HG03520 (cell line): ENCODE measurements around the gene INSM1.

Experiments used
- ATAC-seq: cut with Tn5 transposase; IDR thresholded peaks from one replicate; pipeline ENCODE4 v1.9.1; 2021; ENCODE audit warnings: mild to moderate bottlenecking, moderate library complexity; ENCODE audit not compliant: unreplicated experiment

The INSM1 gene

DNA sequence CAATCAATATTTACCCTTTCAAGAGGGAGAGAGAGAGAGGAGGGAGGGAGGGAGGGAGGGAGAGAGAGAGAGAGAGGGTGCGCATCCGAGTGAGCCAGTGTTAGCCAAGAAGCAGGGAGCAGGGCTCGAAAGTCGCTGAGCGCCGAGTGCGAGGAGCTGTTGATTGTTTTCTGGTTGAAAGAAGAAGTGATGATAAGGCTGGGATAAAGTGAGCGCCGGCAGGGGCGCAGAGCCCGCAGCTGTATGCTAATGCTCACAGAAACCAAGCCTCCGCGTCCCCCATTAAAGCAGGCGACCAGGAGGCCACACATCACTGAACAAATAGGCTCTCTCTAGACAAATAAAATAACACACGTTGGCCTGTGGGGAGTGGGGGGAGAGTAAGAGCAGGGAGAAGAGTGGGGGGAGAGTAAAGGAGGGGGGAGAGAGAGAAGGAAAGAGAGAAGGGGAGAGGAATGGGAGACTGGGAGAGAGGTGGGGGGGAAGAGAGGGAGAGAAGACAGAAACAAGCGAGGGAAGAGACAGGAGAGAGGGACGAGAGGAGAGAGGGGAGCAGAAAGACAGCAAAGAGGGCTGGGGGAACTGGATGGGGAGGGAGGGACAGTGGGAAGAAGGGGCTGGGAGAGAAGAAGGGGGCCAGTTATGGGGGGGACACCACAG lies 5.0 kb upstream of the INSM1 start:
- no peak for ATAC-seq

GRCh38 chr20:20363434-20363798 lies 4.5 kb upstream of the INSM1 start:
- no peak for ATAC-seq

- no peak for ATAC-seq
Observed at GRCh38 chr20:20363799-20364592, 3.9 kb upstream of the INSM1 start.

GRCh38 chr20:20364593-20365479 lies 3.1 kb upstream of the INSM1 start:
- ATAC-seq: no peak

GRCh38 chr20:20365480-20366161 lies 2.3 kb upstream of the INSM1 start:
- no peak for ATAC-seq

GRCh38 chr20:20366551-20366875 lies 1.4 kb upstream of the INSM1 start:
- ATAC-seq: no peak

DNA sequence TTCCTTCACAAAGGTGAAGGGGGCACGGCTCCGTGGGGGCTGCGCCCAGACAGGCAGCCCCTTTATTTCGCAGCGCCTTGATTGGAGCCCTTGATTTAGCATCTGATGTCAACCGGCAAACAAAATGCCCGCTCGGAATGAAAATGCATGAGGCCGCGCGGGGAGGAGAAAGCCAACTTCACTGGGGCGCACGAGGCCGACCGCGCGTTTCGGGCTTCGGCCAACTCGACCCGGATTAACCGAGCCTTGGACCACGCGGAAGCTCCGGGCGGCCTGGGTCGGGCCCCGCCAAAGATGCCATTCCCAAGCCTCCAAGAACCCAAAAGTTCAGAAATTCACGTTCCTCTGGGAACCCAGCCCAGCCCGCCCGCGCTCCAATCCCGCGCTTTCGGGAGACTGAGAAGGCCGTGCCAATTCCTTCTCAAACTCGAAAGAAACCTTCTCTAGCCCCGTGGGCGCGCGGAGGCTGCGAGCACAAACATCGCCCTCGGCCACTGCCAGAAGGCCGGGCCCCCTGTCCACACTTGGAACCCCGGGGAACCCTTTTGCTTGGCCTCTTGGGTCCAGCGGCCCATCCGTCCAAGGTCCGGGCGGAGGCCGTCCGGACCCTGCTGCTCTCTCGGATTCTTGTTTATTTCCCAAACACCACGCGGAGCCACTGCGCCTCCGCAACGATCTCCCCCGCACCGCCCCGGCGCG lies 879 bp upstream of the INSM1 start:
- ATAC-seq: no peak

GRCh38 chr20:20368418-20369249 lies 730 bp downstream of the INSM1 start:
- ATAC-seq: no peak

GRCh38 chr20:20369250-20370093 lies 1.6 kb downstream of the INSM1 start:
- no peak for ATAC-seq

DNA sequence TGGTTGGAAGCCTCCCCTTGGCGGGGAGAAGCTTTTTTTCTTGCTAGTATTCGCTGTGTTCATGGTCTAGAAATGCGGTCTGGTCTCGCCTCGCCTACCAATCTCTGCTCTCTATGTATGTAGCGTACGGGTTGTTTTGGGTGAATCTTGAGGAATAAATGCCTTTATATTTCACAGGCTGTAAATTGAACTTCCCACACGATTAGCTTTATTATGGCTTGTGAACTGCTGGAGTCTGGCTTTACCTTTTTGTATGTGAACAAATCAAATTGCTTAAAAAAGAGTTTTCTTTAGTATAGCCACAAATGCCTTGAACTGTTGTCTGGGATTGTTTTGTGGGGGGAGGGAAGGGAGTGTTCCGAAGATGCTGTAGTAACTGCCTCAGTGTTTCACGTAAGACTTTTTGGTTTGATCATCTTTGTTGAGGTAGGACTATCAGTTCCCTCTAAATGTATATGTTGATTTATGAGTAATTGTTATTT lies 2.2 kb downstream of the INSM1 start:
- ATAC-seq: no peak

- no peak for ATAC-seq
Observed at GRCh38 chr20:20371083-20371482, 3.2 kb downstream of the INSM1 start.

DNA sequence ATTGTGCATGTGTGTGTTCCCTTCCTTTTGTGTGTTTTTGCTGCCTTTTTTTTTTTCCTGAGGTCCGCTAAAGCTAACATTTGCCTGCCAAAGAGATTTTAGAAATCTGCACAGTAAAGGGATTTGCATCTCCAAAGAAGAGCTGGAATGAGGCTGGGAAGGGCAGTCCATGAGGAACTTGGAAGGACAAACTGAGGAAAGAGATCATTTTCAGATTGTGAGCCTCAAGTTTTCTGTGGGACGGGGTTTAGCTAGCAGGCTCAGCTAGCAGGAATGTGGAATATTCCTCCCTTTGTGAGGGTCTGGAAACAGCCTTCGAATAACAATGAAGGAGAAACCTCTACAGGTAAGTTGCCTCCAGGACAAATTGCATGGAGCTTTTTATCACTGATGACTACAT lies 3.8 kb downstream of the INSM1 start:
- no peak for ATAC-seq

- no peak for ATAC-seq
Observed at GRCh38 chr20:20373091-20373571, 5.2 kb downstream of the INSM1 start.

DNA sequence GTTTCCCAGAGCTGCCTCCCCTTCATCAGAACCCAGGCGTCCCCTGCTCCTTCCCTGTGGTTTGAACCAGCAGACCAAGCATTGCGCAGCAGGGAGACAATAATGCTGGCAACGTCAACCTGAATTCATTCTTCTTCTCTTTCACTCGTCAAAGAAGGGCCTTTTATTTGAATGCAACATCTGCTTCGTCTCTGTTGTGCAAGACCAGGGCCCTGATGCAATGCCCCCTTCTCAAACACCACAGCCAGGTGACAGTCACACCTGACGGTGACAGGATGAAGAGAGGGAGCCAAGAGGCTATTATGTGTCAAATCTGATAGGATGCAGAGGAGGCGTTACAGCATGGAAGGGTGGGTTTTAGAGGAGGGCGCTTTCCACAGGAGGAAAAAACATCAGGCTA lies 8.0 kb downstream of the INSM1 start:
- no peak for ATAC-seq

GRCh38 chr20:20386192-20386591 lies 18.3 kb downstream of the INSM1 start:
- ATAC-seq: no peak

DNA sequence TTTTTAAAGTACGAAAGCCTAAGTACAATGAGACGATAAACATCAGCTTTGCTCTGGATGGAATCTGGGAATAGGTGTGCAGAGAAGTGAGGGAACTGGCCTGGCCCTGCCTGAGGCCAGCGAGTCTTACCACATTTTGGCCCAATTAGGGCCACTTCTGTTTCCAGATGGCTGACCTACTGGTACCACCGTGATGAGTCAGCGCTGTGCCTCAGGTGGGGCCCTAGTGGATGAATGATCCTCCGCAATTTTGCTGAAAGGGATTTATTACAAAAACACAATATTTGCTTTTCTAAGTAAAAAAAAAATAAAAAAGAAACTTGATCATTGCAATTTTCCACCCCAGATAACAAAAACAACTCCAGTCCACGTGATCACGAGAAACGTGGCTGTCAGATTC lies 22.5 kb downstream of the INSM1 start:
- no peak for ATAC-seq

- no peak for ATAC-seq
Observed at GRCh38 chr20:20391115-20391514, 23.2 kb downstream of the INSM1 start.

GRCh38 chr20:20391766-20392165 lies 23.9 kb downstream of the INSM1 start:
- no peak for ATAC-seq
